ENCODE results near the gene DNASE1L2. TPM values are rescaled to one million over a fixed set of nuclear protein-coding genes. Genes with fewer than 3 reads are reported as not detected.

DNASE1L2 gene, protein sequence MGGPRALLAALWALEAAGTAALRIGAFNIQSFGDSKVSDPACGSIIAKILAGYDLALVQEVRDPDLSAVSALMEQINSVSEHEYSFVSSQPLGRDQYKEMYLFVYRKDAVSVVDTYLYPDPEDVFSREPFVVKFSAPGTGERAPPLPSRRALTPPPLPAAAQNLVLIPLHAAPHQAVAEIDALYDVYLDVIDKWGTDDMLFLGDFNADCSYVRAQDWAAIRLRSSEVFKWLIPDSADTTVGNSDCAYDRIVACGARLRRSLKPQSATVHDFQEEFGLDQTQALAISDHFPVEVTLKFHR
- total RNA-seq (2022; extraction: Qiagen RNA extraction), result 0.48 to 1.4 TPM (median 1.2 TPM) in 5 replicates

DNA sequence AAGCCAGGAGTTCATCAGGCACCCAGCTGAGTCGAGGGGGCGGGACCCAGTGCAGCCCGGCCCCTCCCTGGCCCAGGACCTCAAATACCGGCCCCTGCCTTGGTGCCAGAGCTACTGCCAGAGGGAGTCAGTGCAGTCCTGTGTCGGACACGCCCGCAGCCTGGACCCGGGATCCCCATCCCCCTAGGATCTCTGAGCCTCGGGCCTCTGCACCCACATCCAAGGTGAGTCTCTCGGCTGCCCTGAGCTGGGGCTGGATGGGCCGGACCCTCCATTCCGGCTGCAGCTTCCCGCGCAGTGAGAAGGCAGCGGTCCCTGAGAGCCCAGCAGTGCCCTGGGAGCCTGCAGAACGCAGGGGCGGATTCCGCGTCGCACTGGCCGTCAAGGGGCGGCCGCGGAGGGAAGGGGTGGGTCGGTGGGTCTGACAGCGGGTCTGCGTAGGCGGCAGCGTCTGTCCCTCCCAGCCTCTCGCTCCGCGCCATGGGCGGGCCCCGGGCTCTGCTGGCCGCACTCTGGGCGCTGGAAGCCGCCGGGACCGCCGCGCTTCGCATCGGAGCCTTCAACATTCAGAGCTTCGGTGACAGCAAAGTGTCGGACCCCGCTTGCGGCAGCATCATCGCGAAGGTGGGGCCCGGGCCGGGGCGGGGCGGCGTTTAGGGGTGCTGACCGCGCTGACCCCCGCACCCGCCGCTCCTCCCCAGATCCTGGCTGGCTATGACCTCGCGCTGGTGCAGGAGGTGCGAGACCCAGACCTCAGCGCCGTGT, at the start of gene DNASE1L2:
TSS of gene DNASE1L2 (plus strand) at position 108 of the 765 bp plus-strand sequence. CDS start at position 481, 373 bp downstream.

DNA sequence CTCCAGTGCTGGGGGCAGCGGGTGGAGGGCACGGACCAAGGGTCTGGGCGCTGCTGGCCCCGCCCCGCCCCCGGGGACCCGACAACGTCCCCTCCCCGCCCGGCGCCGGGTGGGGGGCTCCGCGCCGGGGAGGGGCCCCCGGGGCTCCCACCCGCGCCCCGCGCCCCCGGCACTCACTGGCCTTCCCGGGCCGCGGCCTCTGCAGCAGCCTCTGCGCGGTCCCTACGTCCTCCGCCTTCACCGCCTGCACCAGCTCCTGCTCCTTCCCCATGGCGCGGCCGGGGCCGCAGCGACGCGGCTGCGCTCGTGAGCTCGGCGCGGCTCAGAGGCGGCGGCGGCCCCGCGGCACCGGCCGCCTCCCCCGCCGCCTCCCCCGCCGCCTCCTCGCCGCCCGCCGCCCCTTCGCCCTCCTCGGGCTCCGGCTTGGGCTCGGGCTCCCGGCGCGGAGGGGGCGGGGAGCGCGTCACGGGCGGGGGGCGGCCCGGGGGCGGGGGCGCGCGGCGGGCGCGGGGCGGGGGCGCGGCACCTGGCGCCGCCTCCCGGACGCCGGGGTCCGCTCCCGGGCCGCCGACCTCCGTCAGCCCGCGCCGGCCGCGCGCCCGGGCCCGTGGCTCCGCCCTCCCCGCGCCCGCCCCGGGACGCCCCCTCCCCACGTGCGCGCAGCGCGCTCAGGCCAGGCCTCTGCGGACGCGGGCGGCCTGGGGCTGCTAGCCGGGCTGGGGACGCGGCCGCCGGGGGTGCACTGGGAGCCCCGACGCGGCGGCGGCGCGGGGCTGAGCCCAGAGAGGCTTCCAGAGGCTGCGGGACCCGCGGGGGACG, 39.9 kb upstream of the DNASE1L2 start, which contains the start of gene CASKIN1:
TSS of gene CASKIN1 (minus strand) at position 444 of the 819 bp plus-strand sequence. CDS start at position 271, 173 bp downstream.

DNA sequence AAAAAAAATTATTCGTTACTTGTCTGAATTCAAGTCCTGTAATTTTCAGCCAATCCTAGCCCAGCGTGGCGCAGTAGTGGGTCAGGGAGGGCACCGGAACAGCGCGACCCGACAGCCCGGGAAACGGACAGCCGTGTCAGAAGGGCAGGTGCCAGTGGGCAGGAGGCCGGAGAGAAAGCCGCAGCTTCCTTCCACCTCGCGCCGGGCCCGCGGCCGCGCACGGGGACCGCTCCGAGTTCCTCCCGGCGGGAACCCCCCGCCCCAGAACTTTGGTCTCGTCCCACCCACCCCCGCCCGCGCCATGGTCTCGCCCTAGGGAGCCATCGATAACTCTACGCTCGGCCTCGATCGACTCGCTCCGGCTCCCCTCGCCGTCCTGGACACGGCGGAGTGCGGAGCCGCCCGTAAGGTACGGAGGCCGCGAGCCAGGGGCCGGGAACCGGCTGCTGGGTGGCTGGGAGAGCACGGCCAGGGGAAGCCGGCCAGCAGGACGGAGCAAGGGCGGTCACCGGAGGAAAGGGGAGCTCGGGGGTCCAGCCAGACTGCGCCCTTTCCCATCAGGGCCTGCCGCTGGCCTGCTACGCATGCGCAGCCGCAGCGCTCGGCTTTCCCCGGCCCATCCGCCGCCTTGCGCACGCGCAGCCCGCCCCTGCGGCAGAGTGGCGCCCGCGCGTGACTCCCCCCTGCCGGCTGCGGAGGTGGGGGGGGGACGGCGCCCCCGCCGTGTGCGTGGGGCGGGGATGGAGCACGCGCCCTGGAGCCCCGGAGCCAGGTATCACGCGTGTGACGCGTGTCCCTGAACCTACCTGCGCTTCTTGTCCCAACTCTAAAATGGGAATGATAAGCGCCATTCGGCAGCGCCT, 30.9 kb upstream of the DNASE1L2 start, which contains the start of gene MLST8:
TSS of gene MLST8 (plus strand) at position 351 of the 863 bp plus-strand sequence. CDS start 632 bp downstream, outside the sequence.

DNA sequence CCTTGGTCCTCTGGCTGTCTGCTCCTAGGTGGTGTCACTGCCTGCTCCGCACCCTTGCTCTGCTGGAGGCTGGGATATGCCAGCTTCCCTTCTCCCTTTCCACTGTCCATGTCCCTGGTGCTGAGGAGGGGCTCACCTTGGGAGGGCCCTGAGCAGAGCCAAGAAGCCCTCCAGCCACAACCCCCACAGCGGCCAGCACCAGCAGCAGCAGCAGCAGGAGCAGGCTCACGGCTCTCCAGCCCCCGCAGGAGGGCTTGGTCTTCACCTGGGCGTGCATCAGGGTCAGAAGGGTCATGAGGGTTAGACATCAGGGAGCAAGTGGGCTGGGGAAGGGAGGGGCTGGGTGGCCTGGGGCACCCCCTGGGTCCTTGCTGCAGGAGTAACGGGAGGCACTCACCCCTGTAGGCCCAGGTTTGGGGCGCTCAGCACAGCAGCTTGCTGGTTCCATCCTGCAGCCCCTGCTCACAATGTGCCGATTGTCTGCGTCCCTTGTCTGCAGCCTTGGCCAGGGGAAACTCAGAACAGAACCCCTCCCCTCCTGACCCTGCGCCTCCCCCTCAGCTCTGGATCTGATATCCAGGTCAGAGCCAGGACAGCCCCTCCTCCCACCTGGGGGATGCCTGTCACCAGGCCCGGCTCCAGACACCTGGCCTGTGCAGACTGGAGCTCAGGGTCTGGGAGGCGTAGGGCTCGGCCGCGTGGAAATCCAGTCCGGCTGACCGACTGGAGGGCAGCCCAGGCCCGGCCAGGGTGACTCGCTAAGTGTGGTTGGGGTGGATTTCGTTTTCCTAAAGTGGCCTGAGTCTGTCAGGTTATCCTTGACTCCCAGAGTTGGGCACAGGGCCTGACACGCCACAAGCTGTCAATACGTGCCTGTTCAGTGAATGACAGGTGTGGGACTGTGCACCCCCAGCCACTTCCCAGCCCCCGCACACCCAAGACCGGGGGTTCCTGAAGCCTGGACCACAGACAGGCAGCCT, 25.6 kb upstream of the DNASE1L2 start, which contains the start of gene BRICD5:
TSS of gene BRICD5 (minus strand) at position 478 of the 980 bp plus-strand sequence. CDS start at position 448, 30 bp downstream.

DNA sequence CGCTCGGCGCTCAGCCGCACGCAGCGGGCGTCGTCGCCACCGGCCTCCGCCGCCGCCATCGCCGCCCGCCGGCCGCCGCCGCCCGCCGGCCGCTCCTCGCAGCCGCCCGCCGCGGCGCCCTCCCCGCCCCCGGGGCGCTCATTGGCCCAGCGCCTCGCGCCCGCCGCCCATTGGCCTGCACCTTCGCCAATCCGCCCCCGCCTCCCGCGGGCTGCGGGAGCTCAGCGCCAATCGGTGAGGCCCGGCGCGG, 21.6 kb upstream of the DNASE1L2 start, which contains the start of gene PGP:
TSS of gene PGP (minus strand) at position 122 of the 250 bp plus-strand sequence. CDS start at position 59, 63 bp downstream.

DNA sequence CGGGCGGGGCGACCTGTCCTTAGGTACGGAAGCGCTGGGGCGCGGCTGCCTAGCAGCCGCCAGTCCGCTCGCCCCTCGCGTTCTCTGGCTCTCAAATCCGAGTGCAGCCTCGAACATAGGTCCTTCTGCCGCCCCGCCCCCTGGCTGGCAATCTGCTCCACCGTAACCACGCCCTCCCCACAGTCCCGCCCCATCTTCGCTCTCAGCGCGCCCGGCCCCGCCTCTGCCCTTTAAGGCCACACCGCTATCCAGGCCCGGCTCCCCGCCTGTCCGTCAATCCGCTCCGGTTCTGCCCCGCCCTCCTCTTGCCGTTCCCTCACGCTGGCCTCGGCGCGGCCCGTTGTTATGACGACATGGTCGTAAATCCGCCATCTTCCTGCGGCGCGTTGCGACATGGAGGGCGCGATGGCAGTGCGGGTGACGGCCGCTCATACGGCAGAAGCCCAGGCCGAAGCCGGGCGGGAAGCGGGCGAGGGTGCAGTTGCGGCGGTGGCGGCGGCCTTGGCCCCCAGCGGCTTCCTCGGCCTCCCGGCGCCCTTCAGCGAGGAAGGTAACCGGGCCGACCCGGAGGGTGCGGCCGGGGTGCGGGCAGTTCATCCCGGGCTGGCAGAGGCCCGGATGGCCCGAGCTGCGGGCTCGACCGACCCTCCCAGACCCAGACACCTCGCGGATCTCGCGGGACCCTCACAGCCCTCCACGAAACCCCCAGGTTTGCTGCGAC, 12.9 kb upstream of the DNASE1L2 start, which contains the start of gene E4F1:
TSS of gene E4F1 (plus strand) at position 371 of the 721 bp plus-strand sequence. CDS start at position 394, 23 bp downstream.

DNA sequence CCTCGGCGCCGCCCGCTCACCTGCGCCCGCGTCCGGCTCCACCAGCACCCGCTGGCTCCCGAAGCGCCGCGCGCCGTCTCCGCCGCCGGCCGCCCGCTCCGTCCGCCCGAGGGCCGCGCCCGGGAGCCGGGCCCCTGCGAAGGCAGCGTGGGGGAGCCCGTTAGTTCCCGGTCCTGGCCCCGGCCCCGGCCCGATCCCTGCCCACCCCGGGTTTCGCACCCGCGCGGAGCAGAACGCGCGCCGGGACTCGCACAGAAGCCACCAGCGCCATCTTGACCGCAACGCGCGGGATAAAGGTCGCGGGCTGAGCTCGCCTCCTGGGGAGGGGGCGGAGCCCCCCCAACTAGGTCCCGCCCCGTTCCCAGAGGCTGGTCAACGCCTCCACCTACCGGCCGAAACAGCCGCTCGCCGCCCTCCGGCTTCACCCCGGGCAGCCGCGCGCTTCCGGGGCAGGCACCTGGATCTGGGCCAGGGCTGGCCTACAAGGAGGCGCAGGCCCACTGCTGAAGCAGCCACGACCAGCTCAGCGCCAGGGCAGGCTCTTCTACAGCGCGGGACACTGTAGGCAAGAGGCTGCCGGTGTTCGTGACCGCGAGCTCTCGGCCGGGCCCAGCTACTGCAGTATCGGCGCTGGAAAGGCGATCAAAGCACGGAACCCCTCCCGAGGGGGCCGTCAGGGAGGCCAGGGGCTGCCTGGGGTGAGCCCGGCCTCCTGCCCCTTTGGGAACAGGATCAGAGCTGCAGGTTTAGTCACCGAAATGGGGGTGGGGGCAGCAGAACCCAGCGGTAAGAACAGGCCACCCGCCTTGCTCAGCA, 15.3 kb downstream of the DNASE1L2 start, which contains the start of gene ECI1:
TSS of gene ECI1 (minus strand) at position 292 of the 816 bp plus-strand sequence. CDS start at position 271, 21 bp downstream.

DNA sequence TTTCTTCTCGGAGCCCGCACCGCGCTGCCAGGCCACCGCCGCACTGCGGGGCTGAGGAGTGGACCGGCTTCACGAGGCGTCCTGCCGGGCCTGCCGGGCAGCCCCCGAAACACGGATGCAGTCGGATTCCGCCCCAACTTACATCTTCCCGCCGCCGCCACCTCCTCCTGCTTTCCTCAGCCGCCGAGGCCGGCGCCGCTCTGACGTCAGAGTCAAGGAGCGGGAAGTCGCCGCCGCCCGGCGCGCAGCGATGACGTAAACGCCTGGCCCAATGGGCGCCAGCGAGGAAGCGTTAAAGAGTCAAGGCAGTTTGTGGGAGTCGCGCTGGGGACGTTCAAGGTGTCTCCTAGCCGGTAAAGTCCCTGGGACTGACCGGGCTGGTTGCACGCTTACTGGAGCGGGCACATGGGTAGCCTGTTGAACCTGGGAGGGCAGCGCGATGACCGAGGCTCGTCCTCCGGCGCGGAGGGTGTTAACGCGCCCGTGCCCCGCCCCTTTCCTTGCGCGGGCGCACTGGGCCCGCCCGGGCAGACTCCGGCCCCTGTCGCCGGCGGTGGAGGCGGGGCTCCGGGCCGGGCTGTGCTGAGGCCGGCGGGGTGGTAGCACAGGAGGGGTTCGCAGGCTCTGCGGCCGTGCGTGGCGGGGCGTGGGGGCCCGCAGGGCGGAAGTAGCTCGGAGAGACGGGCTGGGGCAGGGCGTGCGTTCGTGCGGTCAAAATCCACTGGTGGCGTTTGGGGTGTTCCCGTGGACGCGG, 31.8 kb downstream of the DNASE1L2 start, which contains the start of gene RNPS1:
TSS of gene RNPS1 (minus strand) at position 214 of the 754 bp plus-strand sequence. CDS start 3,483 bp downstream, outside the sequence.

Other genes with a start within 250 kb of the DNASE1L2 start
- gene SYNGR3, start 246.5 kb upstream of the DNASE1L2 start, total RNA-seq (2022; extraction: Qiagen RNA extraction), result 5.7 to 8.9 TPM (median 7.9 TPM) in 5 replicates
- 53.2 to 59.8 TPM (median 55.6 TPM) in 5 replicates for gene ZNF598, start 226.6 kb upstream of the DNASE1L2 start, total RNA-seq (2022; extraction: Qiagen RNA extraction)
- 0.40 to 1.3 TPM (median 0.85 TPM) in 5 replicates for gene NPW, start 216.7 kb upstream of the DNASE1L2 start, total RNA-seq (2022; extraction: Qiagen RNA extraction)
- 49.8 to 63.3 TPM (median 62.7 TPM) in 5 replicates for gene NHERF2, start 209.5 kb upstream of the DNASE1L2 start, total RNA-seq (2022; extraction: Qiagen RNA extraction)
- gene NTHL1, start 188.6 kb upstream of the DNASE1L2 start, total RNA-seq (2022; extraction: Qiagen RNA extraction), result 37.0 to 48.3 TPM (median 45.0 TPM) in 5 replicates
- 33.2 to 41.6 TPM (median 39.4 TPM) in 5 replicates for gene TSC2, start 188.5 kb upstream of the DNASE1L2 start, total RNA-seq (2022; extraction: Qiagen RNA extraction)
- 42.8 to 51.1 TPM (median 46.6 TPM) in 5 replicates for gene PKD1, start 100.5 kb upstream of the DNASE1L2 start, total RNA-seq (2022; extraction: Qiagen RNA extraction)
- 2.5 to 4.5 TPM (median 3.5 TPM) in 5 replicates for gene RAB26, start 87.8 kb upstream of the DNASE1L2 start, total RNA-seq (2022; extraction: Qiagen RNA extraction)
- gene TRAF7, start 80.7 kb upstream of the DNASE1L2 start, total RNA-seq (2022; extraction: Qiagen RNA extraction), result 43.6 to 52.2 TPM (median 48.9 TPM) in 5 replicates
- 0.36 to 1.3 TPM (median 0.64 TPM) in 5 replicates for gene CASKIN1, start 39.8 kb upstream of the DNASE1L2 start, total RNA-seq (2022; extraction: Qiagen RNA extraction)
- 40.9 to 53.8 TPM (median 47.3 TPM) in 5 replicates for gene MLST8, start 31.0 kb upstream of the DNASE1L2 start, total RNA-seq (2022; extraction: Qiagen RNA extraction)
- gene BRICD5, start 25.6 kb upstream of the DNASE1L2 start, total RNA-seq (2022; extraction: Qiagen RNA extraction), result 3.7 to 4.9 TPM (median 4.6 TPM) in 5 replicates
- gene PGP, start 21.6 kb upstream of the DNASE1L2 start, total RNA-seq (2022; extraction: Qiagen RNA extraction), result 14.8 to 33.1 TPM (median 32.4 TPM) in 5 replicates
- 19.8 to 26.0 TPM (median 22.9 TPM) in 5 replicates for gene E4F1, start 12.9 kb upstream of the DNASE1L2 start, total RNA-seq (2022; extraction: Qiagen RNA extraction)
- 48.0 to 92.1 TPM (median 87.9 TPM) in 5 replicates for gene ECI1, start 15.1 kb downstream of the DNASE1L2 start, total RNA-seq (2022; extraction: Qiagen RNA extraction)
- 251 to 287 TPM (median 263 TPM) in 5 replicates for gene RNPS1, start 31.7 kb downstream of the DNASE1L2 start, total RNA-seq (2022; extraction: Qiagen RNA extraction)
- gene ABCA3, start 104.3 kb downstream of the DNASE1L2 start, total RNA-seq (2022; extraction: Qiagen RNA extraction), result 15.5 to 21.7 TPM (median 21.3 TPM) in 5 replicates
- gene CCNF, start 193.0 kb downstream of the DNASE1L2 start, total RNA-seq (2022; extraction: Qiagen RNA extraction), result 21.1 to 24.3 TPM (median 22.8 TPM) in 5 replicates
- gene TEDC2, start 223.7 kb downstream of the DNASE1L2 start, total RNA-seq (2022; extraction: Qiagen RNA extraction), result 15.5 to 22.0 TPM (median 19.2 TPM) in 5 replicates
- 0.05 to 0.06 TPM in 2 of 5 replicates, not detected in the others for gene NTN3, start 234.9 kb downstream of the DNASE1L2 start, total RNA-seq (2022; extraction: Qiagen RNA extraction)
- 5.6 to 8.0 TPM (median 6.8 TPM) in 5 replicates for gene TBC1D24, start 238.7 kb downstream of the DNASE1L2 start, total RNA-seq (2022; extraction: Qiagen RNA extraction)

Measured in A549 treated with Hydrocortisone at 1 μM for 4 hours (cell line).